Loucy (cell line): ENCODE measurements around the gene TCTN2.

Experiments
- EZH2phosphoT487 ChIP-seq: fragments of 200-600 bp; IDR thresholded peaks from 2 replicates; pipeline ENCODE4 v1.6.1; 2018; ENCODE audit warnings: antibody characterized with exemption, mild to moderate bottlenecking, moderate library complexity, borderline replicate concordance
- TF ChIP-seq, protein P1 (sequence below): fragments of 200-600 bp; sonication (generic); conservative IDR thresholded peaks from 2 replicates; pipeline ENCODE4 v1.5.1; 2014; ENCODE audit warnings: mild to moderate bottlenecking, antibody characterized with exemption, low read length

DNA sequence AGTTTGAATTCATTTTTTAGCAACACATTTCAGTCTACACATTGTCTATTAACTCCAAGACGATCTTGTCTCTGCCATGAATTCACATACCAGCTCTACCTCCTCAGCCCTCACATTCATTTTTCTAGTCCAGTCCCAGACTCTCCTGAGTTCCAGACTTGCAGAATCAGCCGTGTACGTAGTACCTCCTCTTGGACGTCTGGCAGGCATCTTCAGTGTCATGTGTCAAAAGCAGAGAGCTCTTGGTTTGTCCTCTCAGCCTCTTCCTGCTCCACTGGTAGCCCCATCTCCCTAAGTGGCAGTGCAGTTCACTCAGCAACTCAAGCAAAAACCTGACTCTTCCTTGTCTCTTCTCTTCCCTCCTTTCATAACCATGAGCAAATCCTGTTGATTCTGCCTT lies 14.5 kb upstream of the TCTN2 start:
- TF ChIP-seq, protein P1, sequence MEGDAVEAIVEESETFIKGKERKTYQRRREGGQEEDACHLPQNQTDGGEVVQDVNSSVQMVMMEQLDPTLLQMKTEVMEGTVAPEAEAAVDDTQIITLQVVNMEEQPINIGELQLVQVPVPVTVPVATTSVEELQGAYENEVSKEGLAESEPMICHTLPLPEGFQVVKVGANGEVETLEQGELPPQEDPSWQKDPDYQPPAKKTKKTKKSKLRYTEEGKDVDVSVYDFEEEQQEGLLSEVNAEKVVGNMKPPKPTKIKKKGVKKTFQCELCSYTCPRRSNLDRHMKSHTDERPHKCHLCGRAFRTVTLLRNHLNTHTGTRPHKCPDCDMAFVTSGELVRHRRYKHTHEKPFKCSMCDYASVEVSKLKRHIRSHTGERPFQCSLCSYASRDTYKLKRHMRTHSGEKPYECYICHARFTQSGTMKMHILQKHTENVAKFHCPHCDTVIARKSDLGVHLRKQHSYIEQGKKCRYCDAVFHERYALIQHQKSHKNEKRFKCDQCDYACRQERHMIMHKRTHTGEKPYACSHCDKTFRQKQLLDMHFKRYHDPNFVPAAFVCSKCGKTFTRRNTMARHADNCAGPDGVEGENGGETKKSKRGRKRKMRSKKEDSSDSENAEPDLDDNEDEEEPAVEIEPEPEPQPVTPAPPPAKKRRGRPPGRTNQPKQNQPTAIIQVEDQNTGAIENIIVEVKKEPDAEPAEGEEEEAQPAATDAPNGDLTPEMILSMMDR: no peak
- TF ChIP-seq EZH2phosphoT487: no peak
